Calu3 (cell line): ENCODE measurements around the gene TRAPPC3. TPM values are rescaled to one million over a fixed set of nuclear protein-coding genes. Genes with fewer than 3 reads are reported as not detected.
"Not testable (repeated sequence)": the region's sequence is repeated elsewhere in the genome, so short reads cannot be mapped to it uniquely, and the experiment has no call there.

ENCODE experiments used
- Bru-seq: library from RNA; stranded (reverse); fragments of 400-500 nt; gene quantifications from one replicate; lab custom pipeline; 2021; lab: Mats Ljungman, UMichigan
- BruChase-seq, 2 experiments: library from RNA; stranded (reverse); fragments of 400-500 nt; gene quantifications; one replicate each; lab custom pipeline; 2021; lab: Mats Ljungman, UMichigan
- BruUV-seq: library from RNA; stranded (reverse); fragments of 400-500 nt; replicated peaks from 2 replicates; lab custom pipeline; 2021; lab: Mats Ljungman, UMichigan
- CTCF ChIA-PET: fragments of 300-600 bp; sonication (Branson Sonifier 250); formaldehyde crosslinking; loops from one replicate; lab custom pipeline; 2022; ENCODE audit warnings: antibody characterized with exemption; lab: Charles Lee
- DNase-seq: peaks from one replicate; pipeline ENCODE4 v3.0.0; 2022
- H3K27ac Mint-ChIP-seq: one replicate; pipeline ENCODE4 v1.8.0; 2022; ENCODE audit warnings: mixed read lengths; ENCODE audit not compliant: unreplicated experiment
- H3K27me3 Mint-ChIP-seq: one replicate; pipeline ENCODE4 v1.8.0; 2022; ENCODE audit warnings: mixed read lengths; ENCODE audit not compliant: unreplicated experiment
- H3K36me3 Mint-ChIP-seq: one replicate; pipeline ENCODE4 v1.8.0; 2022; ENCODE audit warnings: mild to moderate bottlenecking, moderate library complexity, mixed read lengths; ENCODE audit not compliant: insufficient read depth, unreplicated experiment
- H3K4me1 Mint-ChIP-seq: one replicate; pipeline ENCODE4 v1.8.0; 2022; ENCODE audit warnings: mild to moderate bottlenecking, low read depth, mixed read lengths; ENCODE audit not compliant: unreplicated experiment
- H3K4me3 Mint-ChIP-seq: one replicate; pipeline ENCODE4 v1.8.0; 2022; ENCODE audit warnings: mild to moderate bottlenecking, low read depth, moderate library complexity, mixed read lengths; ENCODE audit not compliant: unreplicated experiment
- H3K9me3 Mint-ChIP-seq: one replicate; pipeline ENCODE4 v1.8.0; 2022; ENCODE audit warnings: low read depth, mixed read lengths; ENCODE audit not compliant: unreplicated experiment
- CTCF ChIP-seq: fragments of 200-600 bp; IDR thresholded peaks from one replicate; pipeline ENCODE4 v1.8.0; 2022; ENCODE audit warnings: antibody characterized with exemption; ENCODE audit not compliant: unreplicated experiment
- intact Hi-C: fragments of 100-400 bp; cut with micrococcal nuclease; formaldehyde crosslinking; loops from one replicate; pipeline ENCODE4 v1.10.0; 2022; ENCODE audit not compliant: unreplicated experiment
- long read RNA-seq: library from polyadenylated mRNA; stranded (forward); transcript quantifications from one replicate; pipeline ENCODE4 v2.0.0, GENCODE V29; 2022
- total RNA-seq: library from RNA; stranded (reverse); gene quantifications from 2 replicates; pipeline ENCODE4 v1.2.3, GENCODE V29; 2022

Gene TRAPPC3
- total RNA-seq = 70.3 and 71.5 TPM in 2 replicates
- Bru-seq, nascent RNA = percentile 76 among the genes with signal in this experiment
- BruChase-seq, experiment 1, labeled RNA remaining after a 6-hour chase = percentile 82 among the genes with signal in this experiment
- percentile 83 among the genes with signal in this experiment for BruChase-seq, experiment 2, labeled RNA remaining after a 2-hour chase
- long read RNA-seq, transcript TRAPPC3-204 (5 exons, 1,265 nt) = major isoform, 23 of 31 reads
- long read RNA-seq, partial matches to known transcripts = 0 of 31 reads
- long read RNA-seq, other reads (novel, unspliced or antisense) = 5 of 31 reads

GRCh38 chr1:36149237-36149972, at the start of gene TRAPPC3:
TSS of gene TRAPPC3 (minus strand) at chr1:36149486. CDS start at chr1:36149378, 108 bp downstream.
- peak; percentile 79 for TF ChIP-seq CTCF
- Mint-ChIP-seq H3K4me1 (peaks cover 22% of the 10 kb centered on the region), H3K27me3 (no peaks in the 10 kb centered on the region), H3K9me3 (no peaks in the 10 kb centered on the region), H3K36me3 (peaks cover 33% of the 10 kb centered on the region), H3K27ac (peak within 1 kb of the TSS; percentile 98), H3K4me3 (peak within 1 kb of the TSS; percentile 100)
- CTCF ChIA-PET = interaction anchor here (0.5 to 3.9 kb wide), 16 partner anchors 12 to 315 kb away, joined by 3 to 50 read pairs (median 5); partner anchors contain the start of genes MRPS15 and THRAP3
- DNase-seq = peak; percentile 99
- intact Hi-C loops = loop anchor here (1.0 to 5.0 kb wide), 2 partner anchors 39 to 138 kb away; no protein-coding TSS in a partner anchor
- no TSS peak for BruUV-seq

- no peak for TF ChIP-seq CTCF
- DNase-seq = no peak
- H3K36me3 Mint-ChIP-seq = peaks cover 4% of the 10 kb centered on the region
- peaks cover 20% of the 10 kb centered on the region for H3K4me1 Mint-ChIP-seq
- CTCF ChIA-PET = interaction anchor here (0.6 to 0.7 kb wide), 2 partner anchors 11 to 82 kb away, joined by 3 to 4 read pairs; no protein-coding TSS in a partner anchor
- H3K27me3 Mint-ChIP-seq = no peaks in the 10 kb centered on the region
- intact Hi-C loops = no loop called here
- H3K9me3 Mint-ChIP-seq = no peaks in the 10 kb centered on the region
- no TSS peak for BruUV-seq
- H3K4me3 Mint-ChIP-seq = no peak overlapping the region
- H3K27ac Mint-ChIP-seq = no peak overlapping the region
Measured at GRCh38 chr1:36198641-36199040, 49.4 kb upstream of the TRAPPC3 start.

GRCh38 chr1:36196805-36197204, 47.5 kb upstream of the TRAPPC3 start:
- H3K27ac Mint-ChIP-seq, H3K36me3 Mint-ChIP-seq, DNase-seq, H3K9me3 Mint-ChIP-seq, H3K4me3 Mint-ChIP-seq, intact Hi-C loops, BruUV-seq, H3K27me3 Mint-ChIP-seq, CTCF ChIA-PET: not testable (repeated sequence)
- peaks cover 14% of the 10 kb centered on the region for H3K4me1 Mint-ChIP-seq

- H3K27me3 Mint-ChIP-seq = no peaks in the 10 kb centered on the region
- peaks cover 11% of the 10 kb centered on the region for H3K36me3 Mint-ChIP-seq
- DNase-seq = peak; percentile 84
- intact Hi-C loops = loop anchor here (1.0 kb wide), 2 partner anchors 39 to 88 kb away; partner anchors contain the start of gene TRAPPC3
- peak; percentile 84 for TF ChIP-seq CTCF
- no peak overlapping the region for H3K4me3 Mint-ChIP-seq
- BruUV-seq = no TSS peak
- H3K9me3 Mint-ChIP-seq = no peaks in the 10 kb centered on the region
- CTCF ChIA-PET = interaction anchor here (0.5 to 2.0 kb wide), 14 partner anchors 20 to 263 kb away, joined by 3 to 50 read pairs (median 4); partner anchors contain the start of genes OSCP1, THRAP3 and TRAPPC3
- H3K4me1 Mint-ChIP-seq = peaks cover 10% of the 10 kb centered on the region
- peak overlapping the region; percentile 84 for H3K27ac Mint-ChIP-seq
Measured at GRCh38 chr1:36187800-36188593, 38.7 kb upstream of the TRAPPC3 start.
